Measurements from ENCODE around the gene LHPP. TPM values are rescaled to one million over a fixed set of nuclear protein-coding genes. Genes with fewer than 3 reads are reported as not detected.
"Not testable (repeated sequence)": the region's sequence is repeated elsewhere in the genome, so short reads cannot be mapped to it uniquely, and the experiment has no call there.

LHPP gene
- polyA plus RNA-seq, 1 experiment = 7.1 TPM

GRCh38 chr10:124545351-124546054 lies 83.9 kb downstream of the LHPP start:
- H3K27ac ChIP-seq (ENCODE audit: low read depth, low read length) = no peak overlapping the region
- CTCF ChIA-PET = interaction anchor here (1.5 kb wide), 1 partner anchor 196 kb away, joined by 5 read pairs; no protein-coding TSS in a partner anchor
- peaks cover 20% of the 10 kb centered on the region for H3K27me3 ChIP-seq (ENCODE audit: control insufficient read depth, insufficient read depth, low read length)
- POLR2A ChIA-PET = no interaction called here
- DNase-seq (ENCODE audit: low read depth, low spot score) = no peak
- no peak for TF ChIP-seq CTCF (IDR thresholded peaks at IDR 0.05; ENCODE audit: low read depth, low read length)
- no peaks in the 10 kb centered on the region; the same call in 1 of the 2 replicates for H3K9me3 ChIP-seq (ENCODE audit: control insufficient read depth, insufficient read depth, low read length)
- H3K4me3 ChIP-seq (ENCODE audit: low read depth, low read length) = no peak overlapping the region

GRCh38 chr10:124546055-124546369 lies 84.4 kb downstream of the LHPP start:
- DNase-seq (ENCODE audit: low read depth, low spot score) = no peak
- Histone ChIP-seq H3K27me3 (ENCODE audit: control insufficient read depth, insufficient read depth, low read length) (peaks cover 20% of the 10 kb centered on the region), H3K27ac (ENCODE audit: low read depth, low read length) (no peak overlapping the region), H3K4me3 (ENCODE audit: low read depth, low read length) (no peak overlapping the region), H3K9me3 (ENCODE audit: control insufficient read depth, insufficient read depth, low read length) (no peaks in the 10 kb centered on the region; the same call in 1 of the 2 replicates)
- ChIA-PET CTCF (interaction anchor here (1.4 to 1.5 kb wide), 2 partner anchors 195 to 199 kb away, joined by 3 to 5 read pairs; no protein-coding TSS in a partner anchor), POLR2A (no interaction called here)
- no peak for TF ChIP-seq CTCF (IDR thresholded peaks at IDR 0.05; ENCODE audit: low read depth, low read length)

- ChIA-PET POLR2A (no interaction called here), CTCF (interaction anchor here (1.4 to 1.5 kb wide), 3 partner anchors 8 to 198 kb away, joined by 3 to 5 read pairs (median 5); no protein-coding TSS in a partner anchor)
- Histone ChIP-seq H3K27ac (ENCODE audit: low read depth, low read length) (no peak overlapping the region), H3K9me3 (ENCODE audit: control insufficient read depth, insufficient read depth, low read length) (no peaks in the 10 kb centered on the region; the same call in 1 of the 2 replicates), H3K4me3 (ENCODE audit: low read depth, low read length) (no peak overlapping the region), H3K27me3 (ENCODE audit: control insufficient read depth, insufficient read depth, low read length) (peaks cover 17% of the 10 kb centered on the region)
- no peak for DNase-seq (ENCODE audit: low read depth, low spot score)
- TF ChIP-seq CTCF (IDR thresholded peaks at IDR 0.05; ENCODE audit: low read depth, low read length) = no peak
Observed at GRCh38 chr10:124546957-124547646, 85.5 kb downstream of the LHPP start.

- CTCF ChIA-PET = interaction anchor here (1.5 to 2.3 kb wide), 2 partner anchors 9 to 194 kb away, joined by 5 to 7 read pairs; no protein-coding TSS in a partner anchor
- Histone ChIP-seq H3K4me3 (ENCODE audit: low read depth, low read length) (no peak overlapping the region), H3K9me3 (ENCODE audit: control insufficient read depth, insufficient read depth, low read length) (no peaks in the 10 kb centered on the region; the same call in 1 of the 2 replicates), H3K27ac (ENCODE audit: low read depth, low read length) (no peak overlapping the region), H3K27me3 (ENCODE audit: control insufficient read depth, insufficient read depth, low read length) (peaks cover 17% of the 10 kb centered on the region)
- POLR2A ChIA-PET = interaction anchor here (0.6 kb wide), 1 partner anchor 65 kb away, joined by 3 read pairs; no protein-coding TSS in a partner anchor
- DNase-seq (ENCODE audit: low read depth, low spot score) = no peak
- no peak for TF ChIP-seq CTCF (IDR thresholded peaks at IDR 0.05; ENCODE audit: low read depth, low read length)
Observed at GRCh38 chr10:124547647-124548168, 86.1 kb downstream of the LHPP start.

- peaks cover 16% of the 10 kb centered on the region for H3K27me3 ChIP-seq (ENCODE audit: control insufficient read depth, insufficient read depth, low read length)
- POLR2A ChIA-PET = interaction anchor here (0.6 kb wide), 1 partner anchor 365 kb away, joined by 4 read pairs; no protein-coding TSS in a partner anchor
- not testable (repeated sequence) for DNase-seq (ENCODE audit: low read depth, low spot score); H3K27ac ChIP-seq (ENCODE audit: low read depth, low read length); H3K9me3 ChIP-seq (ENCODE audit: control insufficient read depth, insufficient read depth, low read length); H3K4me3 ChIP-seq (ENCODE audit: low read depth, low read length)
- CTCF ChIA-PET = interaction anchor here (2.3 kb wide), 1 partner anchor 192 kb away, joined by 7 read pairs; no protein-coding TSS in a partner anchor
Observed at GRCh38 chr10:124549171-124549570, 87.5 kb downstream of the LHPP start.
